HAP-1 (cell line): Measurements from ENCODE around the gene CRP.
"Not testable (repeated sequence)": the region's sequence is repeated elsewhere in the genome, so short reads cannot be mapped to it uniquely, and the experiment has no call there.

Source experiments
- DNase-seq, 2 experiments: peaks; one replicate each; pipeline ENCODE4 v3.0.0-alpha.2; 2016 to 2020; ENCODE audit warnings: low spot score in 2 of 2
- H3K27me3 ChIP-seq: fragments of 250-450 bp; sonication (Bioruptor Pico); 2 replicates; pipeline ENCODE4 v1.5.1; 2020; ENCODE audit warnings: low read depth, mild to moderate bottlenecking, moderate library complexity
- H3K36me3 ChIP-seq: fragments of 250-450 bp; sonication (Bioruptor Pico); replicated peaks from 2 replicates; pipeline ENCODE4 v1.5.1; 2020; ENCODE audit warnings: mild to moderate bottlenecking
- H3K4me1 ChIP-seq: fragments of 250-450 bp; sonication (Bioruptor Pico); 2 replicates; pipeline ENCODE4 v1.5.1; 2020; ENCODE audit warnings: mild to moderate bottlenecking
- H3K4me3 ChIP-seq: fragments of 250-450 bp; sonication (Bioruptor Pico); 2 replicates; pipeline ENCODE4 v1.5.1; 2020; ENCODE audit warnings: mild to moderate bottlenecking, moderate library complexity
- H3K9me3 ChIP-seq: fragments of 250-450 bp; sonication (Bioruptor Pico); 2 replicates; pipeline ENCODE4 v1.5.1; 2020; ENCODE audit warnings: mild to moderate bottlenecking, moderate library complexity
- in situ Hi-C: fragments of 300-500 bp; cut with MboI; formaldehyde crosslinking; loops from 3 replicates; pipeline ENCODE4 v1.14.3; 2020; ENCODE audit warnings: low sequenced_read_pairs, inconsistent platforms, mixed read lengths

CRP gene

GRCh38 chr1:159714529-159714928, at the start of gene CRP:
TSS of gene CRP (minus strand) at chr1:159714589. CDS start at chr1:159714485, 104 bp downstream.
- no peaks in the 10 kb centered on the region for H3K27me3 ChIP-seq
- H3K36me3 ChIP-seq, result no peaks in the 10 kb centered on the region
- DNase-seq, result no peak
- H3K9me3 ChIP-seq, result no peaks in the 10 kb centered on the region
- no peak within 1 kb of the TSS for H3K4me3 ChIP-seq
- in situ Hi-C loops, result no loop called here
- H3K4me1 ChIP-seq, result no peaks in the 10 kb centered on the region

GRCh38 chr1:159763686-159764085, 49.3 kb upstream of the CRP start:
- in situ Hi-C loops, result no loop called here

GRCh38 chr1:159756397-159756796, 42.0 kb upstream of the CRP start:
- Histone ChIP-seq H3K4me3 (no peak overlapping the region), H3K9me3 (no peaks in the 10 kb centered on the region), H3K36me3 (no peaks in the 10 kb centered on the region), H3K27me3 (no peaks in the 10 kb centered on the region), H3K4me1 (no peaks in the 10 kb centered on the region)
- in situ Hi-C loops, result no loop called here
- DNase-seq, result no peak

More at GRCh38 chr1:159763686-159764085, 49.3 kb upstream of the CRP start:
- H3K27me3 ChIP-seq, result no peaks in the 10 kb centered on the region
- no peaks in the 10 kb centered on the region for H3K36me3 ChIP-seq
- H3K9me3 ChIP-seq, result no peaks in the 10 kb centered on the region
- no peaks in the 10 kb centered on the region for H3K4me1 ChIP-seq
- no peak overlapping the region for H3K4me3 ChIP-seq
- no peak for DNase-seq

- Histone ChIP-seq H3K36me3 (no peaks in the 10 kb centered on the region), H3K4me3 (no peak overlapping the region), H3K27me3 (no peaks in the 10 kb centered on the region), H3K4me1 (no peaks in the 10 kb centered on the region), H3K9me3 (no peaks in the 10 kb centered on the region)
- in situ Hi-C loops, result no loop called here
- no peak for DNase-seq
Measured at GRCh38 chr1:159755451-159756007, 41.1 kb upstream of the CRP start.

- Histone ChIP-seq H3K4me3 (no peak overlapping the region), H3K27me3 (no peaks in the 10 kb centered on the region), H3K36me3 (no peaks in the 10 kb centered on the region), H3K4me1 (no peaks in the 10 kb centered on the region), H3K9me3 (no peaks in the 10 kb centered on the region)
- no peak for DNase-seq
- in situ Hi-C loops, result no loop called here
Measured at GRCh38 chr1:159753386-159753785, 39.0 kb upstream of the CRP start.

GRCh38 chr1:159752135-159752580, 37.8 kb upstream of the CRP start:
- H3K27me3 ChIP-seq, result no peaks in the 10 kb centered on the region
- no peak for DNase-seq
- H3K36me3 ChIP-seq, result no peaks in the 10 kb centered on the region
- H3K4me3 ChIP-seq, result no peak overlapping the region
- in situ Hi-C loops, result no loop called here
- H3K4me1 ChIP-seq, result no peaks in the 10 kb centered on the region
- no peaks in the 10 kb centered on the region for H3K9me3 ChIP-seq

GRCh38 chr1:159751031-159751430, 36.6 kb upstream of the CRP start:
- DNase-seq, result no peak
- Histone ChIP-seq H3K9me3 (no peaks in the 10 kb centered on the region), H3K27me3 (no peaks in the 10 kb centered on the region), H3K4me1 (no peaks in the 10 kb centered on the region), H3K4me3 (no peak overlapping the region), H3K36me3 (no peaks in the 10 kb centered on the region)
- in situ Hi-C loops, result no loop called here

- no peak overlapping the region for H3K4me3 ChIP-seq
- DNase-seq, result no peak
Measured at GRCh38 chr1:159750621-159751020, 36.2 kb upstream of the CRP start.

GRCh38 chr1:159749630-159750029, 35.2 kb upstream of the CRP start:
- no peaks in the 10 kb centered on the region for H3K9me3 ChIP-seq
- no peaks in the 10 kb centered on the region for H3K27me3 ChIP-seq
- DNase-seq, result no peak
- no peaks in the 10 kb centered on the region for H3K4me1 ChIP-seq
- no peak overlapping the region for H3K4me3 ChIP-seq
- H3K36me3 ChIP-seq, result no peaks in the 10 kb centered on the region
- in situ Hi-C loops, result no loop called here

More at GRCh38 chr1:159750621-159751020, 36.2 kb upstream of the CRP start:
- Histone ChIP-seq H3K9me3 (no peaks in the 10 kb centered on the region), H3K27me3 (no peaks in the 10 kb centered on the region), H3K36me3 (no peaks in the 10 kb centered on the region), H3K4me1 (no peaks in the 10 kb centered on the region)
- in situ Hi-C loops, result no loop called here

- Histone ChIP-seq H3K36me3 (no peaks in the 10 kb centered on the region), H3K4me3 (no peak overlapping the region), H3K4me1 (no peaks in the 10 kb centered on the region), H3K9me3 (no peaks in the 10 kb centered on the region), H3K27me3 (no peaks in the 10 kb centered on the region)
- in situ Hi-C loops, result no loop called here
- no peak for DNase-seq
Measured at GRCh38 chr1:159748370-159748769, 34.0 kb upstream of the CRP start.

- Histone ChIP-seq H3K36me3 (no peaks in the 10 kb centered on the region), H3K27me3 (no peaks in the 10 kb centered on the region), H3K4me3 (no peak overlapping the region), H3K4me1 (no peaks in the 10 kb centered on the region), H3K9me3 (no peaks in the 10 kb centered on the region)
- in situ Hi-C loops, result no loop called here
- no peak for DNase-seq
Measured at GRCh38 chr1:159746666-159747065, 32.3 kb upstream of the CRP start.

- DNase-seq, result no peak
- no peaks in the 10 kb centered on the region for H3K27me3 ChIP-seq
- H3K4me1 ChIP-seq, result no peaks in the 10 kb centered on the region
- in situ Hi-C loops, result no loop called here
- no peaks in the 10 kb centered on the region for H3K9me3 ChIP-seq
- no peaks in the 10 kb centered on the region for H3K36me3 ChIP-seq
- H3K4me3 ChIP-seq, result no peak overlapping the region
Measured at GRCh38 chr1:159743651-159744410, 29.4 kb upstream of the CRP start.

- Histone ChIP-seq H3K4me3 (no peak overlapping the region), H3K4me1 (no peaks in the 10 kb centered on the region), H3K36me3 (no peaks in the 10 kb centered on the region), H3K9me3 (no peaks in the 10 kb centered on the region), H3K27me3 (no peaks in the 10 kb centered on the region)
- in situ Hi-C loops, result no loop called here
- no peak for DNase-seq
Measured at GRCh38 chr1:159737238-159737916, 23.0 kb upstream of the CRP start.

GRCh38 chr1:159723188-159723587, 8.8 kb upstream of the CRP start:
- H3K27me3 ChIP-seq, in situ Hi-C loops, H3K9me3 ChIP-seq, H3K36me3 ChIP-seq, DNase-seq, H3K4me1 ChIP-seq, H3K4me3 ChIP-seq: not testable (repeated sequence)
